Activated gamma-delta T cell (primary cell): ENCODE measurements around the gene KSR1.

ENCODE experiments used
- DNase-seq: peaks from one replicate; lab custom pipeline; 2025; lab: John Stamatoyannopoulos, UW

Gene KSR1

DNA sequence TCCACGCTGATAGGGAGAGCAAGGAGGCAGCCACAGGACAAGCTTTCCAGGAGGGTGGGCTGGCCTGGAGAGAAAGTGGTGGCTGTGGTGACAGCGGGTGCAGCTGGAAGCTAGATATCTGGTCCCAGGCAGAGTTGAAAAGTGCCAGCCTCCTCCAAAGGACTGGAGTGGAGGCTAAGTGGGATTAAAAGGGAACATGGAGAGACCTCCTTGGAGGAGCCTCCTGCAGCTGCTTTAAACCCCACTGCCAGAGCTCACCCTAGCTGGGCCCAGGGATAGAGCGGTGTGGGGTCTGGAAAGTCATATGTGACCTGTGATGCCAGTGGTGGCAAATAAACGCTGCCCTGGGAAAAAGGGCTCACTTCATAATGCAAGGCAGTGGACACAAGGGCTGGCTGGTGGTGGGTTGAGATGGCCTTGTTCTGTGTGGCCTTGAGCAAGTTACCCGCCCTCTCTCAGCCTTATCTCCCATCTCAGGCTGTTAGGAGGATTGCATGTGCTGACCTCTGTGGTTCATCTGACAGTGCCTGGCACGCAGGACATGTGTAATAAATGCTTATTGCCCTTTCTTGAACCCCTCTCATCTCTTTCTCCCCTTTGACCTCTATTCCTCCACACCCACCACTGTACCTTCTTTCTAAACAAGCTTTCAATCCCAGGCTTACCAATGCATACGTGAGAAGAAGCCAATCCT is 113.8 kb downstream of the KSR1 start:
- no peak for DNase-seq

- no peak for DNase-seq
Measured at GRCh38 chr17:27570578-27570914, 114.3 kb downstream of the KSR1 start.

DNA sequence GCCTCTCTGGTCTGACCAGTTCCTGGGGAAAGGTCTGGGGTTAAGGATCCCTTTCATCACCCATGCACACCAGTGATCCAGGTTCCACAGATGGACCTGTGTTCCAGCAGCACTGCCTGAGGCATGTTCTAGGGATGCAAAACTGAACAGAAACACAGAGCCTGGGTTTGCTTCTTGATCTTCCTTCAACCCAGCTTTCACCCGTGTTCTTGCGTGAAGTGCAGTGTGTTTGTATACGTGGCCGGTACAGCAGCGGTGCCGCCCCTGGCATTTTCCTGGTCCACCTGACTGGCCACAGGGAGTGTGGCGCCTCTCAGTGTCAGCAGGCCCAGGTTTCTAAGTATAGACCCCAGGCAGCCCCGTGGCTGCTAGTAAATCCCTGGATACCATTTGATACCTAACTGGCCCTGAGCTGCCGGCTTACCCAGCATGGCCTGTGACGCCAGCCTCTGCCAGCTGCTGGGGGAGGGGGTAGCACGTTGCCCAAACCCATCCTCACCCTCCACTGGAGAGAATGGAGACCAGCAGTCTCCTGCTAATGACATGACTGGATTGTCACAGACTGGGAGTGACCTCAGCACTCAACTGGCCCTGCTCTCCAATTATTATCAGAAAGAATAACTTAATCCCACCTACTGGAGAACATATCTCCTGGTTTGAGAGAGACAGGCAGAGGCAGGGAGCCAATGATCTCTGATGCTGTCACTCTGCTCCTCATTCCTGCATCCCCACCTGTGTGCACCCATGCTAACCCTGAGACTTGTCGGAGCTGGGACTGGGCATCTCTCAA is 115.5 kb downstream of the KSR1 start:
- no peak for DNase-seq

DNA sequence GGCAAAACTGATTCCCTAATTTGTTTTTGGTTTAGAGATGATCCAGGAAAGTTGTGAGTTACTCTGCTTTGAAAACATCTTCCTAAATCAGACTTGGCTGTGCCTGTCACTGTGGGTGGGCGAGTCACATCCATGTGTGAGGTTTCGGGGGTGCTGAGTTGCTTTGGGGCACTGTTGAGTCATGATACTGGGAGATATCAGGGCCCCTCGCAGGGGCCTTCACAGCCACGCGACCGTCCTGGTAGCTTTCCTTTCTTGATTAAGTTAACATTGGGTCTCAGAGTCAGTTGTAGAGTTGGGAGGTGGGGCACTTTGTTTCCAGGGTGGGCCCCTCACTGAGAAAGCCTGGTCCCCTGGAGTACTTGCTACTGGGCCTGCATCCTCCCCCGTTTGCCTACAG is 116.4 kb downstream of the KSR1 start:
- no peak for DNase-seq

DNA sequence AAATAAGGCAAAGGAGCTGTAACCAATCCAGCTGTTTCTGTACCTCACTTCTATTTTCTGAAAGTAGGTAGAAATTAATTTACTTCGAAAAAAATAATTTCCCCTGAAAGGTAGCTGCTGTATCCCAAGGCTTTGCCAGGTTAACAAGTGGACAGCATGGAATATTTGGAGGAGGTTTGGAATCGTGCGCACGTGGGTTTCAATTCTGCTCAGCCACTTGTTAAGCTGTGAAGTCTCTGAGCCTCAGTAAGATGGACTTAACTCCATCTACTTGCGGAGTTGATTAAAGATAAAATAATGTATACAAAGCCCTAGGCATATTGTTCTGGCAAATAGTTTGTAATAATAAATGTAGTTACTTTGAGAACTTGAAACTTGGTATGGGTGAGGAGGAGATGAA is 117.3 kb downstream of the KSR1 start:
- DNase-seq: no peak

- DNase-seq: no peak
Measured at GRCh38 chr17:27573971-27574525, 117.8 kb downstream of the KSR1 start.

DNA sequence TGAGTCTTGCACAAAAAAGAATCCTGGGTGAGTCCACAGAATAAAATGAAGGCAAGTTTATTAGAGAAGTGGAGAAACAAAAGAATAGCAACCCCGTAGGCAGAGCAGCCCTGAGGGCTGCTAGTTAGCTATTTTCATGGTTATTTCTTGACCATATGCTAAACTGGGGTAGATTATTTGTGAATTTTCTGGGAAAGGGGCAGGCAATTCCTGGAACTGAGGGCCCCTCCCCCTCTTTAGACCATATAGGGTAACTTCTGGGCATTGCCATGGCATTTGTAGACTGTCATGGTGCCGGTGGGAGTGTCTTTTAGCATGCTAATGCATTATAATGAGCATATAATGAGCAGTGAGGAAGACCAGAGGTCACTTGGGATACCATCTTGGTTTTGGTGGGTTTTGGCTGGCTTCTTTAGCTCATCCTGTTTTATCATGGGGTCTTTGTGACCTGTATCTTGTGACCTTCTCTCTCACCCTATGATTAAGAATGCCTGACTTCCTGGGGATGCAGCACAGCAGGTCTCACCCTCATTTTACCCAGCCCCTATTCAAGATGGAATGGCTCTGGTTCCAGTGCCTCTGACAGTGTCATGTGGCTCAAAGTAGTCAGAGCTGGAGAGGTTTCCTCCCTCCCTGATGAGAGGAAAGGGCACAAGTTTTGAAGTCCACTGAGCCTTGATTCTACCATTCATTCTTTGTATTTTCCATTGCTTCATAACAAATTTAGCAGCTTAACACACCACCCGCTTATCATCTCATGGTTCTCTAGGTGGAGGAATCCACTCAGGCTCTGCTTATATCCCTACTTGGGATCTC is 119.1 kb downstream of the KSR1 start:
- no peak for DNase-seq

DNA sequence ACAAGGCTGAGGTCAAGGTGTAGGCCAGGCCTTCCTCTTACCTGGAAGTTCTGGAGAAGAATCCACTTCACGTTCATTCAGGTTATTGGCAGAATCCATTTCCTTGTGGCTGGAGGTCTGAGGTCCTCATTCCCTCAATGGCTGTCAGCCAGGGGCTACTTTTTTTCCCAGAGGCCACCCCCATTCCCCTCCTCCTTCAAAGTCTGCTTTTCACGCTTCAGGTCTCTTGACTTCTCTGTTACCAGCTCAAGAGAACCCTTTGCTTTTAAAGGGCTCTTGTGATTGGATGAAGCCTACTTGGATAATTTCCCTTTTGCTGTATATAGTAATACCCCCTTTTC is 119.6 kb downstream of the KSR1 start:
- DNase-seq: no peak

- DNase-seq: no peak
Measured at GRCh38 chr17:27576477-27577083, 120.3 kb downstream of the KSR1 start.

DNA sequence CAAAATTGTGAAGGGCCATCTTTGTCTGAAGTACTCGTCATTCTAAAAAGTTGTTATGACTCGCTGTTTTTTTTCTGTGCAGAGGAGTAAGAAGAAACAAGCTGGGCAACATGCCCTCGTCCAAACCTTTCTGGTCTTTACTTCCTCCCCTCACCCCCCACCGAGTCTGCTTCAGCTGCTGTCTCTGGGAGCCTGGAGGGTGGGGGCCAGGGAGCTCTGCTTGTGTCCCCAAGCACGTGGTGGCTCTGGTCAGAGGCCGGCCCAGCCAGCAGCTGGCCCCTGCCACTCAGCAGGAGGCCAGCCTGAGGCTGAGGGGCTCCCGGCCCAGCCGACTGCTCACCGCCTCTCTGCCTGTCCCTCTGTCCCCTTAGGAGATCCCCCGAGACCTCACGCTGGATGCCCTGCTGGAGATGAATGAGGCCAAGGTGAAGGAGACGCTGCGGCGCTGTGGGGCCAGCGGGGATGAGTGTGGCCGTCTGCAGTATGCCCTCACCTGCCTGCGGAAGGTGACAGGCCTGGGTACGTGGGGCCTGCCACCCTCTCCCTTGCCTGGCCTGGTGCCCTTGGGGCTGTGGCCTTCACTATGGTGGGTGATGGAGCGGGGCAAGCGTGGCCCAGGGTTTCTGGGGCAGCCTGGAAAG is 121.0 kb downstream of the KSR1 start:
- no peak for DNase-seq

DNA sequence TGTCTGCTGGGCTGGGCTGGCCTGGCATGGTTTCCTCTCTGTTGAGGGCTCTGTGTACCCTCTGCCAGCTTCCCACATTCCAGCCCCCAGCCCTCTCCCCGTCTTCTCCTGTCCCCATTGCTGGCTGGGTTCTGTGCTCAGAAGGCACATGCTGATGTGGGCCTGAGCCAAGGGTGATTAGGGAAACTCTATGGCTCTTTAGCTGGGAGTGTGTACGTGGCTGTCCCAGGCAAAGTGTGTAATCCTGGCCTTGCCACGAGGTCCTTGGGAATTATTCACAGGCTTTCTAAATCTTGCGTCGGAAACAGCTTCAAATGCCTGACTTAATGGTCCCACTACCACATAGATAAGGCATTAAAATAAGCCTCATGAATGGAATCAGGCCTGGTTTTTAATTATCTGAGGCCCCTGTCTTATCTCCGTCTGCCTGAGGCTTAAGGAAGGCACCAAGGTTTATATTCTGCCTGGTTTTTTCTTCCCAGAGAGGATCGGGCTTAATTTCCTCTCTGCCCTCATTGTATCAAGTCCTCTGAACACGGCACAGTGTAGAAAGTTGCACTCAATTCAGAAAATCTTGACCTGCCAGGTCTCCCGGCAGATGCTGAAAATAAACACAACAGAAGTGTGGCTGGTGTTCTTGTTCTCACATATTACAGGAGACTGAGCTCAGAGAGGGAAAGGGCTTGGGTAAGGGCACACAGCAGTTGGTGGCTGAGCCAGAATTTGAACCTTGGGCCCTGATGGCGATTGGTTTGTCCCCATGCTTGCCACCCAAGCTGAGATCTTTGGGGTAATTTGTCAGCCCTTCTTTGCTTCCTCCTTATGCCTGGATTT is 121.9 kb downstream of the KSR1 start:
- no peak for DNase-seq

DNA sequence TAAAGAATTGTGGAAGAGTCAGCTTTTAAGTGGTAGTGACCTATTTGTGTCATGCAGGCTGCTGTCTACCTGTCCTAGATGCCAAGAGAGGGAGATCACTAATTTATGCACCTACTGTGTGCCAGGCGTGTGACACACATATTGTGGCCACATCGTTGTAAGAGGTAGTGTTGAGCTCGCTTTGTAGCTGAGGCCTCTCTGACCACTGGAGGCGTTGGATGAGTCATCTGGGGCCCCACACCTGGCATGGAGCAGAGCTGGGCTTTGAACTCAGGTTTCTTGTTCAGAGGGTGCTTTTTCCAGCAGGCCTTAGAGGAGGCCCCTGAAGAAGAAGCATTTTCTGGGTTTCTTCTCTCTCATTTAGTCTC is 122.5 kb downstream of the KSR1 start:
- no peak for DNase-seq

DNA sequence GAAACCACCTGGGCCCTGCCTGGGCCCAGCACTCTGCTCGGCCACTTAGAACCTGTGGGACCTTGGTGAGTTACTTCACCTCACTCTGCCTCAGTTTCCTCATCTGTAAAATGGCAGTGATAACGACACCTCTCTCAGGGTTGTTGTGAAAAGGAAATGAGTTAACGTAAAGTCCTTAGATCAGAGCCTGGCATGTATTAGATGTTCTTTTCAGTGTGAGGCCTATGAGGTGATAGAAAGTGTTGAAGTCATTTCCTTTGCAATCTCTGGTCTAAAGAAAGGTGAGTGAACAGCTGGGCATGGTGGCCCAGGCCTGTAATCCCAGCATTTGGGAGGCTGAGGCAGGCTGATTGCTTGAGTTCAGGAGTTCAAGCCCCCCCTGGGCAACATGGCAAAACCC is 123.1 kb downstream of the KSR1 start:
- DNase-seq: no peak

DNA sequence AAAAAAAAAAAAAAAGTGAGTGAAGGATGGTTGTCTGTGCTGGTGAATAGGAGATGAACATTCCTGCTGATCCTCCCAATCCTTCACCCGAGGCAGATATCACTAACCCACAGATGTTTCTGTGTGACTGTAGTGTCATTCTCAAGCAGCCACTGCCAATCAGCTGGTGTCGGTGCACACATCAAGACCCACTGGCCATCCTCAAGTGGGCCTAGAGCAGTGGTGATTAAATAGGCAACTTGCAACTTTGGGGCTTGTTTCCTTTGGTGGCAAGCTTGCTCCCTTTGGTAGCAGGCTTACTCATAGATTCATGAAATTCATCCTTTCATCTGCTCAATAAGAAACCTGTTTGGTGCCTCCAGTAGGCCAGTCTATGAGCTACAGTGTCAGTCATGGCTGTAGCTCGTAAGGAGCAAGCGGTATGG is 123.7 kb downstream of the KSR1 start:
- DNase-seq: no peak

DNA sequence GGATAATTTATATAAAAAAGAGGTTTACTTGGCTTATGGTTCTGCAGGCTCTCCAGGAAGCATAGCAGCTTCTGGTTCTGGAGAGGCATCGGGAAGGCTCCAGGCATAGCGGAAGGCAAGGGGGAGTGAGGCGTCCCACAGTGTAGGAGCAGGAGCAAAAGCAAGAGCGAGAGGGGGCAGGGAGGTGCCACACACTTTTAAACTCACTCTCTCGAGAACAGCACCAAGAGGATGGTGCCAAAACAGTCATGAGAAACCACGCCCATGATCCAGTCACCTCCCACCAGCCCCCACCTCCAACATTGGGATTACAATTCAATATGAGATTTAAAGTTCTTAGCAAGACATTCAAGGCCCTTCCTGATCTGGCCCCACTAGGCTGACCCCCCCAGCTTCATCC is 124.8 kb downstream of the KSR1 start:
- DNase-seq: no peak

- no peak for DNase-seq
Measured at GRCh38 chr17:27582696-27583095, 126.4 kb downstream of the KSR1 start.

DNA sequence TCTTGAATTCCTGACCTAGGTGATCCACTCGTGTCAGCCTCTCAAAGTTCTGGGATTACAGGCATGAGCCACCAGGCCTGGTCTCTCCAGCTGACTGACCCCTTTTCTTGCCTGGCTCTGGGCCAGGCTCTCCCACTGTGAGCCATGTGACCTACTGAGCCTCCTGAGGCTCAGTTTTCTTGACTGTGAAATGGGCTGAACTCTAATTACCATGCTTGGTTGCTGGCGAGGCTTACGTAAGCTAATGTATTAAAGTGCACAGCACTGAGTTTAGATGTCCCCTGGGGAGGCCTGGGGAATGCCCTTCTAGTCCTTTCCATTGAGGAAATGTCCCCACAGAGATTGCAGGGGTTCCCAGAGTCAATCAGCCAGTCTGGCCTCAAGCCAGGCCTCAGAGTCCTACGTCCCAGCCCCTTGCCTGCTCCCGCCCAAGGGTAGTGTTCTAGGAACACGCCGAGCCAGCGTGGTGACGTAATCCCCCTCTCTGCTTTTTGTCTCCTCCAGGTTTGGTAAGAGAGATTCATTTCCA is 129.0 kb downstream of the KSR1 start:
- DNase-seq: no peak

DNA sequence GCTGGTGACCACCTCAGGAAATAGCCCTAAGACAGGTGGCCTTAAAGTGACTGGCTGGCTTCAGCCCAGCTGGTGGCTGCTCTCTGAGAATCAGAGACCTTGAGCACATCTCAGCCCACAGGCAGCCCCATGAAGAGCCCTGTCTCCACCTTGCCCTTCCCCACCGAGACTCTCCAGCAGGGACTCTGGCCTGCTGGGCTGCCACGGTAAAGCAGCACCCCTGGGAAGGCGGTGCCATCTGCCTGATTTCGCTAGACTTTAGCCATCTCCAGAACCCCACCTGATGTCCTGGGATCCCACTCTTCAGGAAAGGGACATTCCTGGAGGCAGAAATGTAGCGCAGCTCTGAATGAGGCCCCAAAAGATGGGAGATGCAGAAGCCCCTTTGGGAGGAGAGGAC is 129.5 kb downstream of the KSR1 start:
- DNase-seq: no peak

- no peak for DNase-seq
Measured at GRCh38 chr17:27586203-27586721, 130.0 kb downstream of the KSR1 start.

- no peak for DNase-seq
Measured at GRCh38 chr17:27588354-27588753, 132.1 kb downstream of the KSR1 start.
